HepG2 (cell line): ENCODE measurements around the gene EDC3. TPM values are rescaled to one million over a fixed set of nuclear protein-coding genes. Genes with fewer than 3 reads are reported as not detected.

ENCODE experiments used
- CC2D1A ChIP-seq: sonication (generic); formaldehyde crosslinking; IDR thresholded peaks from 2 replicates; pipeline ENCODE4 v1.8.1; 2023; ENCODE audit warnings: mild to moderate bottlenecking, missing genetic modification reagents
- ESRRA ChIP-seq: sonication (generic); formaldehyde crosslinking; IDR thresholded peaks from 2 replicates; pipeline ENCODE4 v1.5.1; 2020; ENCODE audit warnings: mild to moderate bottlenecking, low read depth, missing genetic modification reagents
- FOXP4 ChIP-seq: sonication (generic); formaldehyde crosslinking; IDR thresholded peaks from 2 replicates; pipeline ENCODE4 v1.4.0; 2020; ENCODE audit warnings: missing genetic modification reagents
- HMGXB4 ChIP-seq, 2 experiments: sonication (generic) in 1 of 2; formaldehyde crosslinking in 1 of 2; IDR thresholded peaks; 2 replicates each; pipeline versions ENCODE4 v1.4.0 to v1.6.1; 2018 to 2020; ENCODE audit warnings: missing genetic modification reagents in 2 of 2, borderline replicate concordance in 1 of 2, low read depth in 1 of 2, mild to moderate bottlenecking in 1 of 2, missing biosample characterization in 1 of 2
- KDM1A ChIP-seq: IDR thresholded peaks from 2 replicates; pipeline ENCODE4 v1.6.1; 2016; ENCODE audit warnings: missing compliant biosample characterization
- KLF16 ChIP-seq, 2 experiments: sonication (generic) in 1 of 2; formaldehyde crosslinking in 1 of 2; IDR thresholded peaks; 2 replicates each; pipeline versions ENCODE4 v1.6.1 to v1.8.0; 2016 to 2023; ENCODE audit warnings: missing genetic modification reagents in 2 of 2, missing compliant biosample characterization in 1 of 2
- MBNL3 ChIP-seq: fragments of 250-450 bp; sonication (Bioruptor Pico); conservative IDR thresholded peaks from 2 replicates; pipeline ENCODE4 v1.8.0; 2022; ENCODE audit warnings: mild to moderate bottlenecking, inconsistent platforms
- MIER2 ChIP-seq: IDR thresholded peaks from 2 replicates; pipeline ENCODE4 v1.6.1; 2016; ENCODE audit warnings: missing biosample characterization, missing genetic modification reagents
- MXD3 ChIP-seq: IDR thresholded peaks from 2 replicates; pipeline ENCODE4 v1.6.1; 2016; ENCODE audit warnings: mild to moderate bottlenecking, missing biosample characterization, missing genetic modification reagents
- RARA ChIP-seq: IDR thresholded peaks from 2 replicates; pipeline ENCODE4 v1.6.1; 2016; ENCODE audit warnings: missing genetic modification reagents, missing compliant biosample characterization
- REPIN1 ChIP-seq: sonication (generic); formaldehyde crosslinking; IDR thresholded peaks from 2 replicates; pipeline ENCODE4 v1.8.0; 2022; ENCODE audit warnings: missing genetic modification reagents, low read depth, mild to moderate bottlenecking, borderline replicate concordance
- ZC3H13 ChIP-seq: sonication (generic); formaldehyde crosslinking; IDR thresholded peaks from 2 replicates; pipeline ENCODE4 v1.8.1; 2023; ENCODE audit warnings: mild to moderate bottlenecking, missing genetic modification reagents, moderate library complexity
- ZNF10 ChIP-seq: sonication (generic); formaldehyde crosslinking; IDR thresholded peaks from 2 replicates; pipeline ENCODE4 v1.4.0; 2020; ENCODE audit warnings: mild to moderate bottlenecking, low read depth, missing genetic modification reagents, borderline replicate concordance
- ZNF431 ChIP-seq: sonication (generic); formaldehyde crosslinking; IDR thresholded peaks from 2 replicates; pipeline ENCODE4 v1.9.0; 2022; ENCODE audit warnings: missing genetic modification reagents, low read depth, mild to moderate bottlenecking, borderline replicate concordance
- ZNF557 ChIP-seq: sonication (generic); formaldehyde crosslinking; IDR thresholded peaks from 2 replicates; pipeline ENCODE4 v1.4.0; 2020; ENCODE audit warnings: missing genetic modification reagents
- ZNF609 ChIP-seq: sonication (generic); formaldehyde crosslinking; IDR thresholded peaks from 2 replicates; pipeline ENCODE4 v1.4.0; 2020; ENCODE audit warnings: mild to moderate bottlenecking, missing genetic modification reagents, borderline replicate concordance
- ZNF776 ChIP-seq: sonication (generic); formaldehyde crosslinking; IDR thresholded peaks from 2 replicates; pipeline ENCODE4 v1.4.0; 2020; ENCODE audit warnings: mild to moderate bottlenecking, missing genetic modification reagents
- ZSCAN9 ChIP-seq: IDR thresholded peaks from 2 replicates; pipeline ENCODE4 v1.6.1; 2016; ENCODE audit warnings: borderline replicate concordance
- polyA plus RNA-seq, 8 experiments: library from polyadenylated mRNA; depleted of rRNA in 3 of 8; stranded (reverse) in 7 of 8; unstranded in 1 of 8; fragments of >200 nt; fragmentation: Illumina TruSeq in 4 of 8; extraction: Trizol in 4 of 8; gene quantifications; 2 replicates each; pipeline versions ENCODE4 v1.2.1 to v1.2.3, GENCODE V29; 2011 to 2016; ENCODE audit warnings: low read depth in 4 of 8, missing spikeins in 1 of 8, mixed read lengths in 1 of 8; ENCODE audit not compliant: insufficient read depth in 1 of 8
- total RNA-seq, 5 experiments: library from RNA; depleted of rRNA; stranded (reverse); fragments of >200 nt; fragmentation: Illumina TruSeq; extraction: Trizol; gene quantifications; 2 replicates each; pipeline ENCODE4 v1.2.3, GENCODE V29; 2016; ENCODE audit warnings: low read depth in 1 of 5

EDC3 gene
- total and polyA plus RNA-seq, 2 of the 13 experiments (the other 11 are each of a cell fraction or from before 2014, with no cell fraction given): 17.4 to 32.0 TPM

- TF ChIP-seq HMGXB4 (CRISPR knock-in tag; IDR thresholded peaks at IDR 0.05; ENCODE audit: borderline replicate concordance in 1 of 2, low read depth in 1 of 2): peak; percentile 40 to 46; a peak in 2 of 4 replicates
- no peak for TF ChIP-seq CC2D1A (CRISPR knock-in tag)
- 0 out of 2 replicates have a peak, but pooled peaks have one; percentile 68 for TF ChIP-seq ZNF557 (CRISPR knock-in tag)
- TF ChIP-seq ZSCAN9 (CRISPR knock-in tag): peak; percentile 28; the same call in 1 of the 2 replicates
- TF ChIP-seq MXD3 (CRISPR knock-in tag): no peak; the same call in 1 of the 2 replicates
- no peak for TF ChIP-seq KDM1A (CRISPR knock-in tag)
- peak; percentile 87 for TF ChIP-seq FOXP4
- no peak for TF ChIP-seq ZNF776 (CRISPR knock-in tag)
- TF ChIP-seq ZNF431 (CRISPR knock-in tag): no peak
- no peak for TF ChIP-seq ZNF10 (CRISPR knock-in tag)
- TF ChIP-seq RARA (CRISPR knock-in tag): peak; percentile 96
- TF ChIP-seq ESRRA (CRISPR knock-in tag): peak; percentile 94
- TF ChIP-seq ZC3H13: no peak
- no peak for TF ChIP-seq MBNL3
- 0 out of 2 replicates have a peak, but pooled peaks have one; percentile 68 for TF ChIP-seq MIER2 (CRISPR knock-in tag)
- peak in 1 of 2 experiments; percentile 82; a peak in 1 of 4 replicates for TF ChIP-seq KLF16 (CRISPR knock-in tag; IDR thresholded peaks at IDR 0.05)
- TF ChIP-seq REPIN1 (CRISPR knock-in tag): peak; percentile 86; the same call in 1 of the 2 replicates
- TF ChIP-seq ZNF609 (CRISPR knock-in tag): peak; percentile 69; the same call in 1 of the 2 replicates
Measured at GRCh38 chr15:74730619-74731316, 34.9 kb upstream of the EDC3 start (continued).
